Neural progenitor cell (in vitro differentiated cells): ENCODE data around the gene TELO2. TPM values are rescaled to one million over a fixed set of nuclear protein-coding genes. Genes with fewer than 3 reads are reported as not detected.
A peak's percentile ranks its signal among the peaks of the same experiment; 100 is the strongest.

Experiments used
- DNase-seq: peaks from one replicate; pipeline ENCODE4 v3.0.0-alpha.2; 2016; ENCODE audit warnings: low spot score
- H2AFZ ChIP-seq: fragments of 200-600 bp; sonication (generic); replicated peaks from 2 replicates; pipeline ENCODE4 v1.6.1; 2016; ENCODE audit warnings: antibody characterized with exemption
- H3F3A ChIP-seq: fragments of 200-600 bp; sonication (generic); 2 replicates; pipeline ENCODE4 v1.6.1; 2016; ENCODE audit warnings: antibody characterized with exemption, low read depth
- H3K27ac ChIP-seq: fragments of 200-600 bp; sonication (generic); 2 replicates; pipeline ENCODE4 v1.5.1; 2016; ENCODE audit warnings: mild to moderate bottlenecking
- H3K27me3 ChIP-seq: fragments of 200-600 bp; sonication (generic); 2 replicates; pipeline ENCODE4 v1.6.1; 2016; ENCODE audit warnings: mild to moderate bottlenecking, moderate library complexity
- H3K36me3 ChIP-seq: fragments of 200-600 bp; sonication (generic); 2 replicates; pipeline ENCODE4 v1.5.1; 2016
- H3K4me1 ChIP-seq: fragments of 200-600 bp; sonication (generic); 2 replicates; pipeline ENCODE4 v1.6.1; 2016; ENCODE audit warnings: mixed run types
- H3K4me2 ChIP-seq: fragments of 200-600 bp; sonication (generic); 2 replicates; pipeline ENCODE4 v1.6.1; 2016
- H3K4me3 ChIP-seq: fragments of 200-600 bp; sonication (generic); 2 replicates; pipeline ENCODE4 v1.5.1; 2016
- H3K79me2 ChIP-seq: fragments of 200-600 bp; sonication (generic); 2 replicates; pipeline ENCODE4 v1.6.1; 2016; ENCODE audit warnings: low read depth
- H3K9ac ChIP-seq: fragments of 200-600 bp; sonication (generic); 2 replicates; pipeline ENCODE4 v1.6.1; 2016
- H3K9me3 ChIP-seq: fragments of 200-600 bp; sonication (generic); 2 replicates; pipeline ENCODE4 v1.5.1; 2016; ENCODE audit warnings: low read depth
- H4K20me1 ChIP-seq: fragments of 200-600 bp; sonication (generic); 2 replicates; pipeline ENCODE4 v1.6.1; 2016; ENCODE audit warnings: low read depth
- H3K27ac Mint-ChIP-seq: 3 replicates; pipeline ENCODE4 v1.8.0; 2021; ENCODE audit warnings: mixed read lengths
- H3K27me3 Mint-ChIP-seq: 2 replicates; pipeline ENCODE4 v1.8.0; 2022; ENCODE audit warnings: low read depth, mild to moderate bottlenecking, inconsistent platforms, moderate library complexity, mixed read lengths; ENCODE audit not compliant: insufficient read depth
- H3K36me3 Mint-ChIP-seq: 3 replicates; pipeline ENCODE4 v1.8.0; 2021; ENCODE audit warnings: mixed read lengths
- H3K4me1 Mint-ChIP-seq: 3 replicates; pipeline ENCODE4 v1.8.0; 2021; ENCODE audit warnings: mixed read lengths
- H3K4me3 Mint-ChIP-seq: 3 replicates; pipeline ENCODE4 v1.8.0; 2021; ENCODE audit warnings: mild to moderate bottlenecking, moderate library complexity, mixed read lengths
- H3K9me3 Mint-ChIP-seq: 3 replicates; pipeline ENCODE4 v1.8.0; 2020; ENCODE audit warnings: mixed read lengths
- CTCF ChIP-seq: fragments of 200-600 bp; sonication (generic); IDR thresholded peaks from 2 replicates; pipeline ENCODE4 v1.5.1; 2017; ENCODE audit warnings: antibody characterized with exemption, mild to moderate bottlenecking
- EZH2 ChIP-seq: fragments of 200-600 bp; sonication (generic); IDR thresholded peaks from 2 replicates; pipeline ENCODE4 v1.6.1; 2017; ENCODE audit warnings: antibody characterized with exemption, mild to moderate bottlenecking, moderate library complexity
- EZH2phosphoT487 ChIP-seq: fragments of 200-600 bp; sonication (generic); IDR thresholded peaks from 2 replicates; pipeline ENCODE4 v1.6.1; 2017; ENCODE audit warnings: antibody characterized with exemption
- total RNA-seq: library from RNA; depleted of rRNA; stranded (reverse); fragments of >200 nt; gene quantifications from 2 replicates; pipeline ENCODE4 v1.2.3, GENCODE V29; 2015; ENCODE audit warnings: low replicate concordance

Gene TELO2
- total RNA-seq, 1 donor from 2014 or later = 18.3 TPM

DNA sequence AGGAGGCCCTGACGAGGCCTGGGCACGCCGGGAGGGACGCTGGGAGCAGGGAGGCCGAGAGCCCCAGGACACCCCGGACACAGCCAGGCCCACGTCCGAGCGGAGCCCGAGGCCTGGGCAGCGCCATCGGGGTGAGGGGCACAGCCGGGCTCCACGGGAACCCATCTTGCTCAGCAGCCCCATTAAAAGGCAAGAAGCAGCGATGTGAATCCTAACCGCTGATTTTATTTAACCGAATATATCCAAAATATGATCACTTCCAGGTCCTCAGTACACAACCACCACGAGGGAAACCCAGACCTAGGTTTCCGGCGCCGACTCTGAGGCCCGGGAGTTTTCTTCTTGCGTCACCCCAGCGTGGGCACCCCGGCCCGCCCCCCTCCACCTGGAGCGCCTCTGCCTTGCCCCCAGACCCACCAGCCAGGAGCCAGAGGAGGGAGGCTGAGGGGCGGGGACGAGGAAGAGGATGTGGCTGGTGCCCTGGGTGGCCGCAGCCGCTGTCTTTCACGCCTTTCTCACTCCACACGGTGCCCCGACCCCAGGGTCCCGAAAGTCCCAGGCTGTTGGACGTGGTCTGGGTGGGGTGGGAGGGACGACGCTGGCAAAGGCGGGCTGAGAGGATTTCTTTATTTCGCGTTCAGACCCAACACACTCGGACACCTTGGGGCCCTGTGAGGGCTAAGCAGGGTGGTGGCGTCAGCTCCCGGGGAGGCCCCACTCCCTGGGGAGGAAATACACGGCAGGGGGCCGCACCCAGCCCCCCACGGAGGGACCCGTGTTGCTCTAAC is 48.2 kb upstream of the TELO2 start:
- no peaks in the 10 kb centered on the region for H3F3A ChIP-seq
- H3K36me3 ChIP-seq = no peaks in the 10 kb centered on the region
- Mint-ChIP-seq H3K27me3 (peaks cover 3% of the 10 kb centered on the region), H3K27ac (no peak overlapping the region), H3K9me3 (no peaks in the 10 kb centered on the region), H3K4me3 (no peak overlapping the region), H3K36me3 (no peaks in the 10 kb centered on the region), H3K4me1 (no peaks in the 10 kb centered on the region)
- H3K9ac ChIP-seq = no peak overlapping the region
- H3K79me2 ChIP-seq = no peaks in the 10 kb centered on the region
- no peak overlapping the region for H3K4me2 ChIP-seq
- H3K27ac ChIP-seq = peak overlapping the region; percentile 6
- no peaks in the 10 kb centered on the region for H4K20me1 ChIP-seq
- no peaks in the 10 kb centered on the region for H3K27me3 ChIP-seq
- H3K4me3 ChIP-seq = no peak overlapping the region
- no peaks in the 10 kb centered on the region for H3K4me1 ChIP-seq
- H3K9me3 ChIP-seq = no peaks in the 10 kb centered on the region
- no peak overlapping the region for H2AFZ ChIP-seq
- no peak for TF ChIP-seq EZH2phosphoT487
- TF ChIP-seq EZH2 = no peak
- no peak for TF ChIP-seq CTCF
- DNase-seq = no peak

DNA sequence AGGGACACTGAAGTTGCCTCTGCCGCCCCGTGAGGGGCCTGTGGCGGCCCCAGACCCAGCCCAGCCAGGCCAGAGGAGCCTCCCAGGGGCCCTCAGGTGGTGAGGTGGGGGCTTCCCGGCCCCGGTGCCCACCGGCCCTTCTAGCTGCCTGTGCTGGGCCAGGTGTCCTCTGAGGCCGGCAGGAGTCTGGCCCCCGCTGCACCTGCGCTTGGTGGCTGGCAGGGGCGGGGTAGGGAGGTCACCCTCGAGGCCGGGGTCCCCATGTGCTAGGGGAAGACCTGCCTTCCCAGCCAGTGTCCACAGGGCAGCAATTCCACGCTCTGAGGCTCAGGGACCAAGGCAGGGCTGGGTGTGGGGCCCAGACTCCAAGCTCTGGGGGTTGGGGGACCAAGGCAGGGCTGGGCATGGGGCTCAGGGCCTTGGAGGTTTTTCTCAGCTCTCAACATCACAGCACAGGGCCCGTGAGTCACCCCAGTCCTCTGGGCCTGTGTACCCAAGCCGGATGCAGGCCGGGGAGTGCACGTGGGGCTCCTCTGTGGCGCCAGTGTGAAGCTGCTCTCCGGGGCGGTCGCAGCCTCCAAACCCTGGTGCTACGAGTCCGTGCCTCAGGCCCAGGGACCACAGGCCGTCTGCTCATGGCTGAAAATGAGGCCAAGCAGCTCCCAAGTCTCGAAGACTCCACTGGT is 47.5 kb upstream of the TELO2 start:
- Histone ChIP-seq H2AFZ (no peak overlapping the region), H3K4me2 (no peak overlapping the region), H3K36me3 (no peaks in the 10 kb centered on the region), H4K20me1 (no peaks in the 10 kb centered on the region), H3K27ac (no peak overlapping the region), H3K27me3 (no peaks in the 10 kb centered on the region), H3K9ac (no peak overlapping the region), H3K4me1 (no peaks in the 10 kb centered on the region), H3K9me3 (no peaks in the 10 kb centered on the region), H3F3A (no peaks in the 10 kb centered on the region), H3K4me3 (no peak overlapping the region), H3K79me2 (no peaks in the 10 kb centered on the region)
- DNase-seq = no peak
- Mint-ChIP-seq H3K27ac (no peak overlapping the region), H3K4me3 (no peak overlapping the region), H3K4me1 (no peaks in the 10 kb centered on the region), H3K9me3 (no peaks in the 10 kb centered on the region), H3K27me3 (peaks cover 3% of the 10 kb centered on the region), H3K36me3 (peaks cover 2% of the 10 kb centered on the region)
- no peak for TF ChIP-seq EZH2
- no peak for TF ChIP-seq EZH2phosphoT487
- no peak for TF ChIP-seq CTCF

DNA sequence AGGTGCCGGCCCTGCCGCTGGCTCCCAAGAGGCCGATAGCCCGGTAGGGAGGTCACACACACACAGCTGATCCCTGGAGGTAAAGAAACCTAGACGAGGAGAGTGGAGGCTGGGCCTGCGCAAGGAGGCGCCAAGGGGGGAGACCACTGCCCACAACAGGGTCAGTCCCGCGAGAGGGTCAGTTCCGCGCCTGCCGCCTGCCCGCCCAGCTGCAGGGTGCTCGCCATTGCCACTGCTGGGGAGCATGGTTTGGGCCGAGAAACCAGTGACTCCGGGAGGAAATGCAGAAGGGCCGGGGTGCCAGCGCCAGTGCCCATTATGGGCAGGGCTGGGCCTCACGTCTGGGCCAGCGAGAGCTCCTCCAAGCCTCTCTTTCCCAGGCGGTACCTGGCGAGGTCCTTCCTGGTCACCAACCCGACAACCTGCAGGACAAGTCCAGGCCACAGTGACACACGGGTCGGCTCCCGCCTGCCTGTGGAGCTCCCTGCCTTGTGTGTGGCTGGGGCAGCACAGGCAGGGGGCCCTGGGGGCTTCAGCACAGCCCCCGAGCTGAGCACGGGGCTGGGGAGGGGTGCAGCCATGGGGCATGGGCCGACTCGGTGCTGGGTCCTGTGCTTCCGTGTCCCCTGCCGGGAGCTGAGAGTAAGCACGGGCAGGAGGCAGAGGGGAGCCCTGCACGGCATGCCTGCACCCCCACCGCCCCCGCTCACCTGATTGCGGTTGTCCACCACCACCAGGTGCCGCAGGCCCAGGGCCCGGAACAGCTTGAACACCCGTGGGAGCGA is 46.7 kb upstream of the TELO2 start:
- Mint-ChIP-seq H3K36me3 (peaks cover 3% of the 10 kb centered on the region), H3K9me3 (no peaks in the 10 kb centered on the region), H3K27me3 (peaks cover 3% of the 10 kb centered on the region), H3K4me3 (no peak overlapping the region), H3K4me1 (no peaks in the 10 kb centered on the region), H3K27ac (no peak overlapping the region)
- no peak overlapping the region for H3K27ac ChIP-seq
- no peaks in the 10 kb centered on the region for H3K36me3 ChIP-seq
- no peaks in the 10 kb centered on the region for H3K9me3 ChIP-seq
- no peaks in the 10 kb centered on the region for H3K27me3 ChIP-seq
- no peaks in the 10 kb centered on the region for H4K20me1 ChIP-seq
- no peak overlapping the region for H3K4me2 ChIP-seq
- no peak overlapping the region for H3K4me3 ChIP-seq
- no peaks in the 10 kb centered on the region for H3K4me1 ChIP-seq
- H2AFZ ChIP-seq = no peak overlapping the region
- no peak for TF ChIP-seq EZH2
- TF ChIP-seq EZH2phosphoT487 = no peak
- TF ChIP-seq CTCF = no peak
- no peaks in the 10 kb centered on the region for H3F3A ChIP-seq
- H3K9ac ChIP-seq = no peak overlapping the region
- no peak for DNase-seq
- H3K79me2 ChIP-seq = no peaks in the 10 kb centered on the region
